IPS-18c (cell line): ENCODE data around the gene CIDEB.

Experiments
- H3K4me3 ChIP-seq: 2 replicates; pipeline ENCODE4 v1.7.0; 2013; ENCODE audit warnings: low read depth, mild to moderate bottlenecking, low read length, moderate library complexity; ENCODE audit not compliant: insufficient read depth
- H3K9me3 ChIP-seq: one replicate; pipeline ENCODE4 v1.6.1; 2013; ENCODE audit warnings: mild to moderate bottlenecking, low read length, moderate library complexity; ENCODE audit not compliant: control insufficient read depth, insufficient read depth

The CIDEB gene

DNA sequence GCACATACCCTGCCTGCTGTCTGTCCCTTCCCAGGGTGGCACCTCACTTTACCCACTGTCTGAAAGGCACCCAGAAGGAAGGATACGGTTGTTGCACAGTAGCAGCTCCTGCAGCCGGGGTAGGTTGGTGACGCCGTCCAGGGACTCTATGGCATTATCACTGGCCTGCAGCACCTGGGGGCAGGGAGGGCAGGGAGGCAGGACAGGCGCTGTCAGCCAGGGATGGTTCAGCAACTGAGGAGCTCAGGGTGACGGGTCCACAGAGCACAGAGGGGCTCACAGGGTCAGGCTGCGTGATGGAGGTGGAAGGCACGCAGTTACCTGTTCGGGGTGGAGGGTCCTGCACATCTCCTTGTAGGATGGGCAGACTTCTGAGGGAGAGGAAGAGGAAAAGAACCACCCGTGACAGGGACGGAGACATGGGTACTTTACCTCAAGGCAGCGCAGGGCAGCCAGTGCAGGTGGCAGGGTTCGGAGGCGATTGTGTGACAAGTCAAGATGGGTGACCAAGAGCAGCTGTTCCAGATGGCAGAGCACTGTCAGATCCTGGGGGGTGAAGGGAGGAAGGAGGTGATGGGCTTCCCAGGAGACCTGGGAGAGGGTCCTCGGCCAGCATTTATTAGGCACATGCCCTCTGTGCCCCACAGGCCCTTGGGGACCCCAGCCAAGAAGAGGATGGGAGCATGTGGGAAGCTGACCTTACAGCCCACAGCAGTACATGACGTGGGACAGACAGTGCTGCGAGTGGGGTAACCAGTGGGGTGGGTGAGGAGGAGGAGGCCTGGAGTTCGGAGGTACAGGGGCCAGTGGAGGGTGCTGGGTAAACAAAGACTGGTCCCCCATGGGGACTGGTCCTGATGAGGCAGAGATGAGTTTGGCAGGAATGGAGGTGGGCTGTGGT, 41.2 kb downstream of the CIDEB start:
- Histone ChIP-seq H3K9me3 (no peaks in the 10 kb centered on the region), H3K4me3 (no peak overlapping the region)

DNA sequence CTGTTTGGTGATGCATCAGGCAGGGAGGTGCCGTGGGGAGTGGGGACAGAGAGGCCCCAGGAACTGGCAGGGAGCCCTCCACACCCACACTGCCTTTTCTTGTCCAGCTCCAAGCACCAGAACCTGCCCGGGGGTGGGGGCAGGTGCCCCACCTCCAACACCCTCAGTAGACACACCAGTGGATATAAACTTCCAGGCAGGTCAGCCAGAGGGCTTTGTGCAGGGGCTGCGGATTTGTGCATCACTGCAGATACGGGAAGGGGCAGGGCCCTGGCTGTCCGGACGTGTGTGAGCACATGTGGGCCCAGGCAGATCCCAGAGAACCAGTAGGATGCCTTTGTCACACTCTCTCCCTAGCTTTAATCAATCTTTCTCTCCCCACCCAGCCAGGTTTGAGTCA, 43.5 kb downstream of the CIDEB start:
- H3K9me3 ChIP-seq = no peaks in the 10 kb centered on the region
- H3K4me3 ChIP-seq = no peak overlapping the region

DNA sequence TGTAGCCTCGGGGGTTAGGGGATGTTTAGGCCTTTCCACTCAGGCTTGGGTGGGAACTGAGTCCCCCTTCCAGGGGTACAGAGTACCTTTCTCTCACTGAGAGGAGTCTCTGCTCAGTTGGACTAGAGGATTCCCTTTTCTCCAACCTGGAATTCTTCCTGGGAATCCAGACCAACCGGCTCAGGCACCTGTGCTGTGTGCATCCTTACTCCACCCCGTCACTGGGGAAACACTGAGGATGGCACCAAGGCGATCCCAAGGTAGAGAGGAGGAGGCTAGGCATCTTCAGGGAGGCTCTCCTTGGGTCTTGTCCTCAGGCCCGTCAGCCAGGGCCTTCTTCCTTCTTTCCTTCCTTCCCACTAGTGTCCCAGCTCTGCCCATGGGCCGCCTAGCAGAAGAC, 43.9 kb downstream of the CIDEB start:
- no peak overlapping the region for H3K4me3 ChIP-seq
- H3K9me3 ChIP-seq = no peaks in the 10 kb centered on the region

DNA sequence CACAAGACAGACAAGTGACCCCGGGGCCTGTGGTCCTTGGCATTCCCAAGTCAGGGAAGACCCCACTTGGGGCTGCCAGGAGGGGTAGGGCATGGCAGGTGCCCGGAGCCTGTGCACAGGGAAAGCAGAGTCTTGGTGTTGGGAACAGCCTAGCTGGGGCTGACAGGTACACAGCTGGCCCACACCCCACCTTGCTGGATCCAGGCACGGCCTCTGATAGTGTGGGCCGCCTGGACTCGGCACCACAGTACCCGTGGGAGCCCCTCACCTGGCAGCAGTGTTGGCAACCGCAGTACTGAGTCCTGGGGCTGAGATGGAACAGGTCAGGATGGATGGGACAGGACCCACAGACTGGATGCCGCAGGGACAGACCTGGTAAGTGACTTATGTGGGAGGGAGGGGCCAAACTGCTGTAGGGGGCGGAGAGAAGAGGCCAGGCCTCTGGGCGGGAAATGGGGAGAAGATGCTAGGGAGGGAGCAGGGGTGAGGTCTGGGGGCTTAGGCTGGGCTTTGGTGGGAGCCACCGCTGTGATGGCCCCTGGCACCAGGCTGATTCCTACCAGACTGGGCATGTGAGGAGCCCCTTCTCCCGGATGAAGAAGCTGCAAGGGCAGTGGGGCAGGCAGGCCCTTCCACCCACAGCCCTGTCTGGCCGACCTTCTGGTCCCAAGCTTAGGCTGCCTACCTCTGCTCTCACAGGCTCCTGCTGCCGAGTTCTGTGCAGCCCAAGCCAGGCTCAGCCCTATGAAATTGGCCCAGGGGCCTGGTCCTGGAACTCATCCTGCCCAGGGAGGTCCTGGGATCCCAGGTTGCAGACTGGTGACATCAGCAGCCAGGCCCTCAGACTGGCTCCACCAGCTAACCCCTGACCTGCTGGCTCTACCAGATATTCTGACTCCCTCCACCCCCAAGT, 44.7 kb downstream of the CIDEB start, which contains the start of gene TGM1:
Gene TGM1 (minus strand): TSS at position 357 of the 913 bp plus-strand sequence. CDS start 825 bp downstream, outside the sequence.
- Histone ChIP-seq H3K9me3 (no peaks in the 10 kb centered on the region), H3K4me3 (no peak within 1 kb of the TSS)

DNA sequence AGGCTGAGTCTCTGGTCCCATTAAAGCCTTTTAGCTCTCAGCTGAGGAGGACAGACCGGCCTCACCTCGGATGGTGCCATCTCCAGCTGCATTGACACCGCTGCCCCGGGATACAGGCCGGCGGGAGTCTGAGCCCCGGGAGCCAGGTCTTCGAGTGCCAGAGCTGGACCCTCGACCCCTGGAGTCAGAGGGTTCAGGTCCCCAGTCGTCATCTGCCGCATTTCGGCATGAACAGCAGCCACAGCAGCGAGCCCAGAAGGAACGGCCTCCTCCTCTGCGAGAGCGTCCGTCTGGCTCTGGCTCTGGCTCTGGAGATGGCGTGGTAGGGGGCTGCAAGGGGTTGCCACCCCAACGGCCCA, 45.8 kb downstream of the CIDEB start:
- Histone ChIP-seq H3K9me3 (no peaks in the 10 kb centered on the region), H3K4me3 (no peak overlapping the region)

DNA sequence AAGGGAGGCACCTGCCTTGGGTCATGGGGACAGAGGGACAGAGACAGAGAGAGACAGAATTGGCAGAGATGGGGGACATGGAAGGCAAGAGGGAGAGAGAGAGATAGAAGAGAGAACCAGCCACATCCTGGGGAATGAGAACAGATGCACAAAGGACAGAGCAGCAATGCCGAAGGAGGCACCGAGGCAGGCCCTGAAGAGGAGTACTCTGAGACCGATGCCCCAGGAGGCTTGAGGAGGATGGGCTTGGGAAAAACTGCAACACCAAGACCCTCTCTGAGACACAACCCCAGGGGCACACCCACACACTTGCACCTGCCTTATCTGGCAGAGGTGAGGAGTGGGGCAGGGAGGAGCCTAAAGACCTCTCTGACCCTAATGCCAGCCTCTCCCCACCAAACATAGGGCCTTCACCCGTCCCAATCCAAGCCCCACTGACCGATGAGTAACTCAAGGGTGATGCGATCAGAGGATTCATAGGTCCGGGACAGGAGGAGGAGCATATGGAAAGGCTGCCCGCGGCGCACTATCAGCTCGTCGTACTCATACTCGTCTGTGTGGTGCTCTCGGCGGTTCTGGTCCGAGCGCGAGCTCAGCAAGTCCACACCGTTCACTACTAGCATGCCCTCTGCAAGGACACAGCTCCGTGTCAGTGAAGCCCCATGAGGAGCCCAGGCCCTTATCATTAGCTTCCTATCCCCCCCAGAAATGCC, 46.4 kb downstream of the CIDEB start:
- Histone ChIP-seq H3K4me3 (no peak overlapping the region), H3K9me3 (no peaks in the 10 kb centered on the region)

DNA sequence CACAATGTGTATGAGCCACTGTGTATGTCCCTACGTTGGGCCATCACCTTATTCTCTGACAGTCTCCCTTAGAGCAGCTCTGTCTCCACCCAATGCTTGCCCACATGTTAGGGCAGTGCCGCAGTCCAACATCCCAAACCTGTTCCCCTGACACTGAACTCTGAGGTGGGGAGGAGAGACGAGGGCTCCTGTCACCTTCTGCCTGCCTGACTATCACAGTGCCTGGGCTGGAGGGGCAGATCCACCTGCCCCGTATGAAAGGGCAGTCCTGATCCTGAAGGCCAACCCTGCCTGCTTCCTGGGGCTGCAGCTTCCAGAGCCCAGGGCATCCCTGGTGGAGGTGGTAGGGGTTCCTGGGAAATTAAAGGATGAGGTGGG, 47.0 kb downstream of the CIDEB start:
- H3K9me3 ChIP-seq = no peaks in the 10 kb centered on the region
- no peak overlapping the region for H3K4me3 ChIP-seq

DNA sequence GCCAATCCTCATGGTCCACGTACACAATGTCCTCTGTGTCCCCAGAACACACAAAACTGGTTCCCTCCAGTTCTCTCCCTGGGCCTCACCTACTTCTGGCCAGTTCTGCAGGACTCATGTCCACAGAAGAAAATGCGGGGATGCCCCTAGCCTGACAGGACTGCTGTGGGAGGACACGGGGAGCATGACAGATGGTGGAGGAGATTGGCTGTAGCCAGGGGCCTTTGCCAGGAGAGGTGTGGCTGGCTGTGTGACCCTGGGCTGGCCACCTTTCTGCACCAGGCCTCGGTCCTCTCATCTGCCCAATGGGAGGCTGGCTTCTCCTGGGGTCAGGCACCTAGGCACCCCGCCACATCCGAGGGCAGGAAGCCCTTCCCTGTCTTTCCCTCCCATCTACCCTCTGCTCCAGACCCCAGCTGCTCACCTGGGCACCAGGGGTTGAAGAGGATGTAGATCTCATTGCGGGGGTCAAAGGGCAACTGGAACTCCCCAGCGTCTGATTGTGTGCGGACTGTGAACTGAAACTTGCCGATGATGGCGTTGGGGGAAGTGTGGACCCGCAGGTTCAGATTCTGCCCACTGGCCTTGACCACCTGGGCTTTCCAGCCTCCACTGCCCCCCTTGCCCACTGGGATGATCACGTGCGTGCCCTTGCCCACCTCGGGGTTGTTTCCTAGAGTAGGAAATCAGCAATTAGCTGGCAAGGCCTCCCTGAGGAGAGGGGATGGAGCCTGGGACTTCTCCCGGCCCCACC, 47.6 kb downstream of the CIDEB start:
- H3K4me3 ChIP-seq = no peak overlapping the region
- no peaks in the 10 kb centered on the region for H3K9me3 ChIP-seq

DNA sequence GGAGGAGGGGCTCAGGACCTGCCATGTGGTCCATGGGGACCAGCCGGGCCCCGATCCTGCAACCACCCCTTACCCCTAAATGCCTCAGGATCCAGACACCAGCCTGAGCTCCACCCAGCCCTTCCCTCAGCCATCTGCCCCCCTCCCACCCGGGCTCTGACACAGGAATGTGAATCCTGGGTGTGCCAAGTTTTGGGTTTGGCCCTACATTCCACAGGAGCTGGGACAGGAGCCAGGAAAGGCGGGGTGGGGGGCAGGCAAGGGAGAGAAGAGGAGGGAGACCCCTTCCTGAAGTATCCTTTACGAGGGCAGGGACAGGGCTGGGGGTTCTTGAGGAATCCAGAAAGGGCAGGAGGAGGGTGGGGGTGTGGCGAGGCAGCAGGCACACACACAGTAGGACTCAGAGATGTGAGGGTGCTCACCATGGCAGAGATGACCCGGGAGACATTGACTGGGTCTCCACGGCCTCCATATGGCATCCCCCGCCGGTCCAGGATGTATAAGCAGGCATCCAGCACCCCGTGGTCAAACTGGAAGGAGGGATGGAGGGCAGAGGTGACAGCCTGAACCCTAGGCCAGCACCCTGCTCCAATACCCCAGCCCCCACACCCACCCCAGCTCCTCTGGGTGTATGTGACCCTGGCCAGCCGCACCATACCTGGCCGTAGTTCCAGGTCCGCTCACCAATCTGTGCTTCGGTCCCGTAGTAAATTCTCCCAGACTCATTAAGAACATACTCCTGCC, 48.3 kb downstream of the CIDEB start:
- no peaks in the 10 kb centered on the region for H3K9me3 ChIP-seq

DNA sequence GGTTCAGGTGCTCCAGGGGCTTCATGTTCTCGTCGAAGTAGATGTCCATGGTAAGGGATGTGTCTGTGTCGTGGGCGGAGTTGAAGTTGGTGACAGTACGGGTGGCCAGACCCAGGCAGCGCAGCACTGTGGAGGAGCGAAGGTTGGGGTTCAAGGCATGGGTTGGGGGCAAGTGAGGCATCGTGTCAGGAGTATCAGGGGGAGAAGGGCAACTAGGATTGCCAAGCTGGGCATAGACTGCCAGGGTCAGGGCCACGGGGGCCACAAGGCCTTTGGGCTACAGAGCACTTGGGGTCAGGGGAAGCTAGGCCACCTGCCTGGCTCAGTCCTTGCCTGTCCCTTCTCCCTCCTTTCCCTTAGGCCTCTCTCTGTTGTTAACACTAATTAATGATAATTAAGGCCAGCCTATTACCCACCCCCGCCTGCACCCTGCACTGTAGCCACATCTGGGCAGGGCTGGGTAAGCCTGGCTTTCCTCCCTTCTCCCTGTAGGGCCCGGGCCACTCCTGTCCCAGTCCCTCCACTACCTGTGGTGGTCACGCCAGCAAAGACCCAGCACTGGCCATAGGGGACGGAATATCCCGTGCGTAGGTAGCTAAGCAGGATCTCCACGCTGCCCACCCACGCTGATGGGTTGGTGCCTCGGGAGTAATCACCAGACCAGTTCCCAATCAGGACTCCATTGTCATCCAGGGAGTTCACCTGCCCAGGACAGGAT, 49.1 kb downstream of the CIDEB start:
- Histone ChIP-seq H3K9me3 (no peaks in the 10 kb centered on the region), H3K4me3 (no peak overlapping the region)

More for the DNA sequence above, 48.3 kb downstream of the CIDEB start:
- no peak overlapping the region for H3K4me3 ChIP-seq

DNA sequence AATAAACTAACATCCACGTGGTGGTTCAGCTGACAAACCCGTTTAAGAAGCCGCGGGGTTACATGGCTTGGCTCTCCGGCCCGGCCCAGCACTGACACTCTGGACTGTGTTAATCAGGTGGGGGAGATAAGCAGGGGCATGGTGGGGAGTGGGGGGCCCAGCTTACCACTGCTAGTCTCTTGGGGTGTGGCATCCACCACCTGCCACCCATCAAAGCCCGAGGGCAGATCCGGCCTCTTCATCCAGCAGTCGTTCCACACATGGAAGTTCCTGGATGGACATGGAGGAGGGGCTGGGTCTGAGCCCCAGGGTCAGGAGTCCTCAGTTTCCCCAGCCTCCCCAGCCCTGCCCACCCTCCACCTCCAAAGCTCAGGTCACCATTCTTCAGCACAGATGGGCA, 49.7 kb downstream of the CIDEB start:
- no peak overlapping the region for H3K4me3 ChIP-seq
- no peaks in the 10 kb centered on the region for H3K9me3 ChIP-seq

DNA sequence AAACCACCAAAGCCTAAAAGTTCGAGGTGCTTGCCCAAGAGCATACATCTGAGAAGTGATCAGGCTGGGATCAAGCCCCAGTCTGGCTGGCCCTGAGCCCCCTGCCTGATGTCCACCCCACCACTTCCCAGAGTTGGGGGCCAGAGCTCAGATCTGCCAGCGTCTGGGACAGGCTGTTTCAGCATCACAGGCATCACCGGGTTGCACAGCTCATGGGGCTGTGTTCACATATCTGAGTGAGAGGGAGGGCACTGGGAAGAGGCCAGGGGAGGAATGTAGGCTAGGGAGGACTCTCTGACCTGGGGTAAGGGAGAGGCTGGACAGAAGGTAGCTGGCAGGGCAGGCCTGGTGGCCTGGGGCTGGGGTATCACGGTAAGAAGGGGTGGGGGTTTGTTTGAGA, 50.8 kb downstream of the CIDEB start:
- no peaks in the 10 kb centered on the region for H3K9me3 ChIP-seq
- H3K4me3 ChIP-seq = no peak overlapping the region

DNA sequence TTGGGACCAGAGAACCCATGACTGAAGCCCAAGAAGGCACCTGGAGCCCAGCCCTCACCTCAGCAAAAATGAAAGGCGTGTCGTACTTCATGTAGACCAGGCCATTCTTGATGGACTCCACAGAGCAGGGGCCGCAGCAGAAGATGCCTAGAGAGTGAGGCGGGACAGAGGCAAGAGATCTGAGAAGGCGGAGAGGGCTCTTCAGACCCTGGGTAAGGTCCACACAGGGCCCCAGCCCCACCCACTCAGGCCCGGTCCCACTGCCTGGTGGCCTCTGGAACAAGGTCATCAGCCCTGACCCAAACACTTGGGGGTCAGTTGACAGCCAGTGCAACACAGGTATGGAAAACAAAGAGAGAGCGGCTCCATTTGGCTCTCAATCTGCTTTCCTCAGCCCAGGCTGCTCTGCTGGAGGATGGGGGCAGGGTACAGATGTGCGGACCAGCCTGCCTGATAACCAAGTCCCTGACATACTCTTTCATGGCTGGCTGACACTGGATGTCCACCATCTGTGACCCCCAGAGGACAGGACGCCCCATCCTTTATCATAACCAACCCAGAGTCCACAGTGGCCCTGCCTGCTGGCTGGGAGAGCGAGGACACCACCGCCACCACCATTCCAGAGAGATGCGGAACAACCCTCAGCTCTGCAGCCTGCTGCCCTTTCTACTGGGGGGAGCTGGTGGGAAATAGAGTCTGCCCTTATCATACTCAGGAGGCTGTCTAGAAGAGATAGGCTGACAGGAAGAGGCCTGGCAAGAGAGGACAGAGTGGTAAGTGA, 51.7 kb downstream of the CIDEB start:
- H3K4me3 ChIP-seq = no peak overlapping the region
- no peaks in the 10 kb centered on the region for H3K9me3 ChIP-seq

DNA sequence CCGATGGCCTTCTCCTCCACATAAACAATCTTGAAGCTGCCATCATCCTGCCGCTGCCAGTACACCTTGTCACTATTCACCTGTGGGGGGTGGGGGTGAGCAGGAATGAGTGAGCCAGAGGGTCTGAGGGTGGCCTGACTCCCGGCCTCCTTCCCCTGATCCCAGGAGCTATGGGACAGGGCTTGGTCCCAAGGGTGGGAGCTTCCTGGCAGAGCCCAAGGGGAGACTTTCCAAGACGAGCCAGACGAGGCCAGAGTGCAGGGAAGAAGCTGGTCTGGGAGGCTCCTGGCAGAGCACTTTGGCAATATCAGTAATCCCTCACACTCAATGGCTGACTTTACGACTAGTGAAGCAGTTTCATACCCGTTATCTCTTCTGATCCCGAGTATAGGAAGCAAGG, 52.3 kb downstream of the CIDEB start:
- no peaks in the 10 kb centered on the region for H3K9me3 ChIP-seq

More for the DNA sequence above, 52.3 kb downstream of the CIDEB start:
- no peak overlapping the region for H3K4me3 ChIP-seq
